Neural cell (in vitro differentiated cells): ENCODE data around the gene DCST1. TPM values are rescaled to one million over a fixed set of nuclear protein-coding genes. Genes with fewer than 3 reads are reported as not detected.

Experiments
- H2AFZ ChIP-seq: fragments of 200-600, 300-800 bp; sonication (generic), shearing (Covaris generic); 2 replicates; pipeline ENCODE4 v1.6.0; 2014; ENCODE audit warnings: low read depth, mild to moderate bottlenecking, antibody characterized with exemption, low read length, moderate library complexity
- H3F3A ChIP-seq: fragments of 200-600 bp; shearing (Covaris generic); 2 replicates; pipeline ENCODE4 v1.6.1; 2016; ENCODE audit warnings: mild to moderate bottlenecking, moderate library complexity, mixed read lengths, antibody characterized with exemption, low read length; ENCODE audit not compliant: insufficient read depth, poor library complexity, severe bottlenecking
- H3K27ac ChIP-seq: fragments of 200-600, 300-800 bp; sonication (generic), shearing (Covaris generic); 2 replicates; pipeline ENCODE4 v1.5.1; 2014; ENCODE audit warnings: mild to moderate bottlenecking, low read length, moderate library complexity
- H3K27me3 ChIP-seq: fragments of 300-800, 200-600 bp; sonication (generic), shearing (Covaris generic); 2 replicates; pipeline ENCODE4 v1.6.0; 2014; ENCODE audit warnings: mild to moderate bottlenecking, low read depth, low read length, moderate library complexity; ENCODE audit not compliant: insufficient read depth
- H3K36me3 ChIP-seq: fragments of 300-800, 200-600 bp; sonication (generic), shearing (Covaris generic); 2 replicates; pipeline ENCODE4 v1.5.1; 2014; ENCODE audit warnings: mild to moderate bottlenecking, antibody characterized with exemption, low read length, moderate library complexity; ENCODE audit not compliant: insufficient read depth
- H3K4me2 ChIP-seq: fragments of 300-800, 200-600 bp; sonication (generic), shearing (Covaris generic); 2 replicates; pipeline ENCODE4 v1.6.0; 2014; ENCODE audit warnings: mild to moderate bottlenecking, low read length
- H3K4me3 ChIP-seq: fragments of 300-800, 200-600 bp; sonication (generic), shearing (Covaris generic); 2 replicates; pipeline ENCODE4 v1.5.1; 2014; ENCODE audit warnings: mild to moderate bottlenecking, low read length, moderate library complexity
- H3K79me2 ChIP-seq: fragments of 200-600 bp; shearing (Covaris generic); replicated peaks from 2 replicates; pipeline ENCODE4 v1.6.0; 2014; ENCODE audit warnings: mild to moderate bottlenecking, low read length, moderate library complexity; ENCODE audit not compliant: insufficient read depth
- H3K9ac ChIP-seq: fragments of 300-800, 200-600 bp; sonication (generic), shearing (Covaris generic); 2 replicates; pipeline ENCODE4 v1.6.1; 2016; ENCODE audit warnings: mild to moderate bottlenecking, low read length, mixed read lengths
- H3K9me2 ChIP-seq: fragments of 200-600 bp; shearing (Covaris generic); 2 replicates; pipeline ENCODE4 v1.6.1; 2016; ENCODE audit warnings: mild to moderate bottlenecking, low read length, mixed read lengths; ENCODE audit not compliant: insufficient read depth
- H3K9me3 ChIP-seq: fragments of 200-600, 300-800 bp; sonication (generic), shearing (Covaris generic); 2 replicates; pipeline ENCODE4 v1.6.1; 2016; ENCODE audit warnings: mild to moderate bottlenecking, mixed run types, low read length, moderate library complexity, mixed read lengths
- H4K20me1 ChIP-seq: fragments of 200-600 bp; shearing (Covaris generic); 2 replicates; pipeline ENCODE4 v1.6.1; 2016; ENCODE audit warnings: mild to moderate bottlenecking, mixed run types; ENCODE audit not compliant: insufficient read depth
- CTCF ChIP-seq: fragments of 450-650 bp; IDR thresholded peaks from 2 replicates; pipeline ENCODE4 v1.5.1; 2014; ENCODE audit warnings: antibody characterized with exemption, mild to moderate bottlenecking, moderate library complexity; ENCODE audit not compliant: poor library complexity, severe bottlenecking
- EP300 ChIP-seq: fragments of 450-650 bp; conservative IDR thresholded peaks from 2 replicates; pipeline ENCODE4 v1.6.1; 2014; ENCODE audit warnings: antibody characterized with exemption, mild to moderate bottlenecking, moderate library complexity; ENCODE audit not compliant: poor library complexity, severe bottlenecking
- EZH2 ChIP-seq: fragments of 200-600, 300-800 bp; shearing (Covaris generic), sonication (generic); IDR thresholded peaks from 2 replicates; pipeline ENCODE4 v1.6.1; 2014; ENCODE audit warnings: antibody characterized with exemption, low read length, borderline replicate concordance, mild to moderate bottlenecking; ENCODE audit not compliant: insufficient read depth, poor library complexity, severe bottlenecking
- MXI1 ChIP-seq: fragments of 450-650 bp; conservative IDR thresholded peaks from 2 replicates; pipeline ENCODE4 v1.6.1; 2014; ENCODE audit warnings: antibody characterized with exemption, mild to moderate bottlenecking; ENCODE audit not compliant: poor library complexity, severe bottlenecking
- POLR2AphosphoS5 ChIP-seq: IDR thresholded peaks from 2 replicates; pipeline ENCODE4 v1.6.1; 2012
- RAD21 ChIP-seq: fragments of 450-650 bp; conservative IDR thresholded peaks from 2 replicates; pipeline ENCODE4 v1.6.1; 2014; ENCODE audit warnings: antibody characterized with exemption, mild to moderate bottlenecking, moderate library complexity
- REST ChIP-seq: IDR thresholded peaks from 2 replicates; pipeline ENCODE4 v1.6.1; 2012; ENCODE audit warnings: borderline replicate concordance
- SMC3 ChIP-seq: fragments of 450-650 bp; conservative IDR thresholded peaks from 2 replicates; pipeline ENCODE4 v1.6.1; 2014; ENCODE audit warnings: antibody characterized with exemption, mild to moderate bottlenecking, moderate library complexity; ENCODE audit not compliant: poor library complexity
- TAF1 ChIP-seq: IDR thresholded peaks from 2 replicates; pipeline ENCODE4 v1.6.1; 2012; ENCODE audit warnings: low read depth
- polyA plus RNA-seq: library from polyadenylated mRNA; depleted of rRNA; stranded (reverse); fragments of >200 nt; gene quantifications from 2 replicates; pipeline ENCODE4 v1.2.3, GENCODE V29; 2014

DCST1 gene
- polyA plus RNA-seq, 1 donor from 2014 or later: not detected

GRCh38 chr1:155005076-155006011 is 28.3 kb upstream of the DCST1 start:
- H3K79me2 ChIP-seq: no peaks in the 10 kb centered on the region
- H4K20me1 ChIP-seq: no peaks in the 10 kb centered on the region
- H3K9me2 ChIP-seq: no peaks in the 10 kb centered on the region
- no peak for TF ChIP-seq EP300
- TF ChIP-seq TAF1: no peak
- no peak for TF ChIP-seq CTCF
- TF ChIP-seq RAD21: no peak
- no peak for TF ChIP-seq EZH2
- no peak for TF ChIP-seq MXI1
- no peak for TF ChIP-seq REST
- no peak for TF ChIP-seq POLR2AphosphoS5
- TF ChIP-seq SMC3: no peak
- H3K27me3 ChIP-seq: peaks cover 9% of the 10 kb centered on the region
- no peaks in the 10 kb centered on the region for H3F3A ChIP-seq
- H3K9ac ChIP-seq: no peak overlapping the region
- no peak overlapping the region for H3K4me2 ChIP-seq
- no peak overlapping the region for H2AFZ ChIP-seq
- H3K9me3 ChIP-seq: no peaks in the 10 kb centered on the region
- H3K36me3 ChIP-seq: no peaks in the 10 kb centered on the region
- no peak overlapping the region for H3K4me3 ChIP-seq
- no peak overlapping the region for H3K27ac ChIP-seq

- H3K4me3 ChIP-seq: no peak overlapping the region
- TF ChIP-seq TAF1 (no peak), REST (no peak), RAD21 (no peak), POLR2AphosphoS5 (no peak), EP300 (no peak), SMC3 (no peak), MXI1 (no peak), CTCF (no peak), EZH2 (no peak)
- no peaks in the 10 kb centered on the region for H3K36me3 ChIP-seq
- no peaks in the 10 kb centered on the region for H4K20me1 ChIP-seq
- no peak overlapping the region for H2AFZ ChIP-seq
- H3K9me2 ChIP-seq: no peaks in the 10 kb centered on the region
- peaks cover 9% of the 10 kb centered on the region for H3K27me3 ChIP-seq
- H3K79me2 ChIP-seq: no peaks in the 10 kb centered on the region
- no peak overlapping the region for H3K27ac ChIP-seq
- no peak overlapping the region for H3K9ac ChIP-seq
- no peaks in the 10 kb centered on the region for H3F3A ChIP-seq
- H3K9me3 ChIP-seq: no peaks in the 10 kb centered on the region
- no peak overlapping the region for H3K4me2 ChIP-seq
Measured at GRCh38 chr1:155006601-155007101, 27.0 kb upstream of the DCST1 start.
